22Rv1 (cell line): Measurements from ENCODE around the gene NKIRAS2.

ENCODE experiments used
- H3K27ac ChIP-seq: fragments of 450-650 bp; 2 replicates; pipeline ENCODE4 v1.5.1; 2017
- ZFX ChIP-seq: fragments of 450-650 bp; IDR thresholded peaks from 2 replicates; pipeline ENCODE4 v1.6.1; 2017; ENCODE audit warnings: antibody characterized with exemption, borderline replicate concordance
- TF ChIP-seq, protein P1 (sequence below): fragments of 450-650 bp; IDR thresholded peaks from 2 replicates; pipeline ENCODE4 v1.5.1; 2017; ENCODE audit warnings: mild to moderate bottlenecking

Gene NKIRAS2

DNA sequence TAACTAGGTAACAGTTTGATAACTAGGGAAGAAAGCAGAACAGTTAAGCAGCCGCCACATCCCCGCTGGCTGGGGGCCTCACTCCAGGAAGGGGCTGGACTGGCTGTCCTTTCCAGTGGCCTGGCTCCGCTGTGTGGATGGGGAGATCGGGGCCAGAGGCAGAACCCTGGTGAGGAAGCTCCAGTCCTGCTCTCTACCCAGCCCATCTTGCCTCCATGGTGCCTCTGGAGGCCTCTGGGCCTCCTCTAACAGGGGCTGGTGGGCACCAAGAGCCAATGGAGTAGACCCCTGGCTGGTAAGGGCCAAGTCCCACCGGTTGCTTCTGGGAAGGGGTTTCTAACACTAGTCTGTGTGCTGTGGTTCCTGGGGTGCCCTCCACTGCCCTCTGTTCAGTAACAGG lies 45.2 kb upstream of the NKIRAS2 start:
- TF ChIP-seq ZFX: no peak
- TF ChIP-seq, protein P1, sequence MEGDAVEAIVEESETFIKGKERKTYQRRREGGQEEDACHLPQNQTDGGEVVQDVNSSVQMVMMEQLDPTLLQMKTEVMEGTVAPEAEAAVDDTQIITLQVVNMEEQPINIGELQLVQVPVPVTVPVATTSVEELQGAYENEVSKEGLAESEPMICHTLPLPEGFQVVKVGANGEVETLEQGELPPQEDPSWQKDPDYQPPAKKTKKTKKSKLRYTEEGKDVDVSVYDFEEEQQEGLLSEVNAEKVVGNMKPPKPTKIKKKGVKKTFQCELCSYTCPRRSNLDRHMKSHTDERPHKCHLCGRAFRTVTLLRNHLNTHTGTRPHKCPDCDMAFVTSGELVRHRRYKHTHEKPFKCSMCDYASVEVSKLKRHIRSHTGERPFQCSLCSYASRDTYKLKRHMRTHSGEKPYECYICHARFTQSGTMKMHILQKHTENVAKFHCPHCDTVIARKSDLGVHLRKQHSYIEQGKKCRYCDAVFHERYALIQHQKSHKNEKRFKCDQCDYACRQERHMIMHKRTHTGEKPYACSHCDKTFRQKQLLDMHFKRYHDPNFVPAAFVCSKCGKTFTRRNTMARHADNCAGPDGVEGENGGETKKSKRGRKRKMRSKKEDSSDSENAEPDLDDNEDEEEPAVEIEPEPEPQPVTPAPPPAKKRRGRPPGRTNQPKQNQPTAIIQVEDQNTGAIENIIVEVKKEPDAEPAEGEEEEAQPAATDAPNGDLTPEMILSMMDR: no peak

DNA sequence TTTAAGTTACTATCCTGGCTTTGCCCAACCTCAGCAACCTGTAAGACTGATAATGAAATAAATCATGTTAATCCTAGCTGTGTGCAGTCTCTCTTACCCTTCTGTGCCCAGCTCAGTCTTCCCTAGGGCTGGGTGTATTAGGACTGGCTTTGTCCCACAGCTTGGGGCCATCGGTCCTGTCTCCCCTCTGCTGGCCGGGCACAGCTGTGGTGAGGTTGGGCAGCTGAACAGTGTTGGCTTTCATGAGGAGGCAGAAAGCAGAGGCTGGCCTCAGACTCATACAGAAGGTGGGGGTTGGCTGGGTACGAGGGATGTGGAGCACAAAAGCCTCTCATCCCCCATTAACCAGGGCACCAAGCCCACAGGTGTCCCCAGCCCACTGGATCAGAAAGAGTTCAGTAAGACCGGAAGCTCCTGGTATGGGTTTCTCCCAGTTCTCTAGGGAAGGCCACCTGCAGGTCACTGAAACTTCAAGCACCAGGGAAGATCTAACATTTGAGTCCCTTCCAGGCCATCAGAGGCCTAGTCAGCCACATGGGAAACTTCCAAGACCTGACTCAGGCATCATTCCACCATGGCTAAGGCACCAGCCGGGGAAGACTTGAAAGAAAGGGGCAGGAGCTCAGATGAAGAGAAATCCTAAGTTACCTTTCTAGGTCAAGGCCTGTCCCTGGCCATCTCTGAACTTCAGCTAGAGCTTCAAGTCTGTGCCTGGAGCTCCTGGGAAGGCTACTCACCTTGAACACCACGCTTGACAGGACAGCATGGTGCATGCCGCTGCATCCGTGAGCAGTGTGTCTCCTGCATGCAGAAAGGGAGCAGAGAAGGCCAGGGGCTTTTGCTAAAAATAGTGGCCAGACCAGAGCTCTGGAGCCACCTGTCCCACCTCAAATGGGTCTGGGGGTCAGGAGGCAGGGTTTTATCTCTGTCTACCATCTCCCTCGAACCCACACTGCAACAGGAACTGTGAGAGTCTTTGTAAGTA lies 44.5 kb upstream of the NKIRAS2 start:
- TF ChIP-seq ZFX: no peak
- TF ChIP-seq, protein P1: no peak
- H3K27ac ChIP-seq: 0 out of 2 replicates have a peak overlapping the region, but pooled peaks have one; percentile 4

More for the DNA sequence above, 45.2 kb upstream of the NKIRAS2 start:
- H3K27ac ChIP-seq: 0 out of 2 replicates have a peak overlapping the region, but pooled peaks have one; percentile 4

DNA sequence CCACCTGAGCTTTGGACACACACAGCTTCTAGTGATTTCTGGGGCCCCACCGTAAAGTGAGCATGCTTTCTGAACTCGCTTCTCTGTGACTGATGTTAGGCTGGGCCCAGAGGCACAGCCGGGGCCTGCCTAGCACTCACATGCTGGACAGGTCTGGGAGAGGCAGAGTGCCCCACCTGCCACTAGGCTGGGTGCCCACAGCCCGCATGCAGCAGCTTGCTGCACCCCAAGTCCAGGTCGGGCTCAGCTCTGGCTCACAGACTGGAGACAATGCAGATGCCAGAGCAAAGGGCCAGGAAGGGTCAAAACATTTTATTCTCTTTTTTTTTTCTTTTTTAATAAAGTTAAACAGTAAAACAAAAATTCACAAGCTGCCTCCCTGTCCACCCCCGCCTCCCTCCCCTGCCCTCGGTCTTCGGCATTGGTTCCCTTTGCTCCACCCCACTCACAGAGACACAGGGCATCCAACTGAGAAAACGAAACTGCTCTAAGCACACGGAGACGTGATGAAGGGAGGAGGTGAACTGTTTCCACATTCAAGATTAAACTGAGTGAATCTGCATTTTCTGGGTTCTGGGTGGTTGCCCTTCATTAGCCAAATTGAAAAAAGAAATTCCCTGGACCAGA lies 43.6 kb upstream of the NKIRAS2 start:
- no peak overlapping the region for H3K27ac ChIP-seq
- TF ChIP-seq, protein P1: no peak
- TF ChIP-seq ZFX: no peak

DNA sequence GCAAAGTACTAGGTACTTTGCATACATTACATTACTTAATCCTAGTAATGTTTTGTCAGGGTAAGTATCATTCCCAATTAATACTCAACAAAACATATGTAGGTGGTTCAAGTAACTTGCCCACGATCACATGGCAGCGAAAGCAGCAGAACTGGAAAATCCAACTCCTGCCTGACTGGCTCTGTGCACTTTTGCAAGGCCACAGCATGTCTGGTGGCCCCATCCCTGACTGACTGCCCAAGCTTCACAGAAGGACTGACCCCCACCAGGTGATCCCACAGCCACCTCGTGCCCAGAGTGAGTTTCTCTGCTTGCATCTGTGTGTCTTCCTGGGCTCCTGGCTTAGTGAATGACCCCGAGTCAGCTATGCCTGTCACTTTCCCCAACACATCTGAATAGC lies 41.9 kb upstream of the NKIRAS2 start:
- peak overlapping the region; percentile 51 for H3K27ac ChIP-seq
- TF ChIP-seq, protein P1: no peak
- no peak for TF ChIP-seq ZFX

DNA sequence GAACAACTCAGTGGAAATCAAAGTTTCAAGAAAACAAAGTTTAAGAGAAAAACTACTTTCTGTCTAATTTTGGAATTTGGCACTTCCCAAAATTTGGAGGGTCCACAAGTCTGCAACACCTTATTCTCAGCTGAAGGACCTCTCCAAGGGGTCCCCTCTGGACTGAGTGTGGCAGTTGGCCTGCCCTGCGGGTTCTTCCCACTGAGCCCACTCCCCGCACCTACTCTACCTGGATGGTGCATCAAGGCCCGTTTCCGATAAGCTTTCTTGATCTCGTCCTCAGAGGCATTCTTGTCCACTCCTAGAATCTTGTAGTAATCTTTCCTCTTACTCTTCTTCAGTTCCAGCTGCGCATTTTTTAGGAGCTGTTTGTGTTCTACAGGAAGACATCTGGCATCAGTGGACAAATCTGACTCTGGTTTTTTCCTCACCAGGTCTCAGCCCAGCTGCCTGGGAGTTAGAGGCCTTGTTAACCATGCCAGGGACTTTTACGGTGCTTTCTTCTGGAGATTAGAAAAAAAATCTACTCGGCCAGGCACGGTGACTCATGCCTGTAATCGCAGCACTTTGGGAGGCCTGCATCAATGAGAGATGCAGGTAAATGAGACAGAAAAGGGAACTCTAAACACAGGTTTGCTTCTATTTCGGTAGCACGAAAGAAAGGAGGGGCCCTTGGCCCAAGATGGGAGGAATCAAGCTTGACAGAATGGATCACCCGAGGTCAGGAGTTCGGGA lies 37.7 kb upstream of the NKIRAS2 start:
- H3K27ac ChIP-seq: no peak overlapping the region
- no peak for TF ChIP-seq ZFX
- TF ChIP-seq, protein P1: no peak

DNA sequence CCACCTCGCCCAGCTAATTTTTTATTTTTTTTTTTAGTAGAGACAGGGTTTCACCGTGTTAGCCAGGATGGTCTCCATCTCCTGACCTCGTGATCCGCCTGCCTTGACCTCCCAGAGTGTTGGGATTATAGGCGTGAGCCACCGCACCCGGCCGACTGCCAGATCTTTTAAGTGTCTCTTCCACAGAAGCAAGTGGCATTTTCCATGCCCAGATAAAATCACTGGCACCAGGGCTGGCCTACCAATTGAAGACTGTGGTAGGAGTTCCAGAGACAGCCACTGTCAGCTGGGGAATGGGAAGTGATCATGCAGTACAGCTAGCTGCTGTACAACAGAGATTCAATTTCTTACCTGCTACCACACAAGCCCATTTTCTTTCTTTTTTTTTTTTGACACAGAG lies 35.4 kb upstream of the NKIRAS2 start:
- H3K27ac ChIP-seq: no peak overlapping the region
- no peak for TF ChIP-seq ZFX
- TF ChIP-seq, protein P1: no peak
